GM23248 (cell line): ENCODE results near the gene ABCA2. TPM values are rescaled to one million over a fixed set of nuclear protein-coding genes. Genes with fewer than 3 reads are reported as not detected.

ENCODE experiments used
- DNase-seq: peaks from one replicate; pipeline ENCODE4 v3.0.0-alpha.2; 2015
- H2AFZ ChIP-seq: fragments of 200-600 bp; sonication (generic); 2 replicates; pipeline ENCODE4 v1.6.1; 2016; ENCODE audit warnings: antibody characterized with exemption
- H3F3A ChIP-seq: fragments of 200-600 bp; sonication (generic); 2 replicates; pipeline ENCODE4 v1.6.1; 2016; ENCODE audit warnings: mild to moderate bottlenecking, antibody characterized with exemption, mixed run types; ENCODE audit not compliant: insufficient read depth
- H3K27ac ChIP-seq: fragments of 200-600 bp; sonication (generic); 2 replicates; pipeline ENCODE4 v1.5.1; 2016; ENCODE audit warnings: mild to moderate bottlenecking
- H3K27me3 ChIP-seq: fragments of 200-600 bp; sonication (generic); replicated peaks from 2 replicates; pipeline ENCODE4 v1.6.1; 2016; ENCODE audit warnings: mild to moderate bottlenecking; ENCODE audit not compliant: insufficient read depth
- H3K36me3 ChIP-seq: fragments of 200-600 bp; sonication (generic); 2 replicates; pipeline ENCODE4 v1.6.1; 2016; ENCODE audit warnings: low read depth, mild to moderate bottlenecking
- H3K4me1 ChIP-seq: fragments of 200-600 bp; sonication (generic); 2 replicates; pipeline ENCODE4 v1.6.1; 2016; ENCODE audit warnings: mild to moderate bottlenecking; ENCODE audit not compliant: insufficient read depth
- H3K4me2 ChIP-seq: fragments of 200-600 bp; sonication (generic); one replicate; pipeline ENCODE4 v1.6.1; 2016; ENCODE audit warnings: mild to moderate bottlenecking; ENCODE audit not compliant: unreplicated experiment
- H3K4me3 ChIP-seq: fragments of 200-600 bp; sonication (generic); 2 replicates; pipeline ENCODE4 v1.5.1; 2016; ENCODE audit warnings: mild to moderate bottlenecking
- H3K79me2 ChIP-seq: fragments of 200-600 bp; sonication (generic); 2 replicates; pipeline ENCODE4 v1.6.1; 2016; ENCODE audit warnings: mild to moderate bottlenecking; ENCODE audit not compliant: insufficient read depth
- H3K9ac ChIP-seq: fragments of 200-600 bp; sonication (generic); 2 replicates; pipeline ENCODE4 v1.6.1; 2016; ENCODE audit warnings: mild to moderate bottlenecking
- H3K9me2 ChIP-seq: fragments of 200-600 bp; sonication (generic); 2 replicates; pipeline ENCODE4 v1.6.1; 2016; ENCODE audit warnings: mixed run types, mild to moderate bottlenecking, moderate library complexity; ENCODE audit not compliant: insufficient read depth
- H3K9me3 ChIP-seq: fragments of 200-600 bp; sonication (generic); one replicate; pipeline ENCODE4 v1.6.1; 2017; ENCODE audit warnings: low read depth
- H4K20me1 ChIP-seq: fragments of 200-600 bp; sonication (generic); 2 replicates; pipeline ENCODE4 v1.6.0; 2016; ENCODE audit not compliant: insufficient read depth
- EZH2 ChIP-seq: fragments of 200-600 bp; sonication (generic); IDR thresholded peaks from 2 replicates; pipeline ENCODE4 v1.6.1; 2018; ENCODE audit warnings: antibody characterized with exemption, mild to moderate bottlenecking; ENCODE audit not compliant: insufficient read depth, poor library complexity, severe bottlenecking
- EZH2phosphoT487 ChIP-seq: fragments of 200-600 bp; sonication (generic); IDR thresholded peaks from 2 replicates; pipeline ENCODE4 v1.6.1; 2018; ENCODE audit warnings: antibody characterized with exemption, moderate library complexity, mild to moderate bottlenecking, low read depth; ENCODE audit not compliant: insufficient read depth
- WGBS, 2 experiments: methylation state at CpG; one replicate each; pipeline ENCODE4 v1.1.6; 2015 to 2017; ENCODE audit warnings: low lambda C conversion rate in 2 of 2, low coverage in 1 of 2; ENCODE audit errors: missing lambda C conversion rate in 2 of 2; 5-methylcytosine and 5-hydroxymethylcytosine counted together
- in situ Hi-C: fragments of 300-500 bp; cut with MboI; formaldehyde crosslinking; loops from 2 replicates; pipeline ENCODE4 v1.15.0; 2020
- polyA plus RNA-seq: library from polyadenylated mRNA; unstranded; fragments of >200 nt; fragmentation: Nextera tagmentation; extraction: Ambion mirVana; gene quantifications from 2 replicates; pipeline ENCODE4 v1.2.1, GENCODE V29; 2016
- total RNA-seq: library from RNA; depleted of rRNA; stranded (reverse); fragments of >200 nt; shearing (Covaris generic); gene quantifications from 2 replicates; pipeline ENCODE4 v1.2.3, GENCODE V29; 2014

ABCA2 gene
- total and polyA plus RNA-seq, 2 experiments from 2014 or later = 21.1 to 33.2 TPM

GRCh38 chr9:137028263-137029057, 423 bp upstream of the ABCA2 start:
- no peaks in the 10 kb centered on the region for H3K79me2 ChIP-seq
- TF ChIP-seq EZH2phosphoT487 = no peak
- TF ChIP-seq EZH2 = no peak
- H3K4me2 ChIP-seq = peak overlapping the region; percentile 86
- peak overlapping the region; percentile 62 for H3K9ac ChIP-seq
- H3K27me3 ChIP-seq = no peaks in the 10 kb centered on the region
- H2AFZ ChIP-seq = peak overlapping the region; percentile 79
- no peaks in the 10 kb centered on the region for H3K9me2 ChIP-seq
- in situ Hi-C loops = no loop called here
- peak overlapping the region; percentile 72 for H3K4me3 ChIP-seq
- 2% methylated on average over 41 to 43 of the region's 98 CpGs for WGBS, 2 experiments
- no peaks in the 10 kb centered on the region for H4K20me1 ChIP-seq
- DNase-seq = peak; percentile 80
- H3K36me3 ChIP-seq = no peaks in the 10 kb centered on the region
- no peaks in the 10 kb centered on the region for H3K4me1 ChIP-seq
- no peaks in the 10 kb centered on the region for H3F3A ChIP-seq
- H3K27ac ChIP-seq = no peak overlapping the region
- no peaks in the 10 kb centered on the region for H3K9me3 ChIP-seq

GRCh38 chr9:137026828-137027227, 1.2 kb downstream of the ABCA2 start:
- Histone ChIP-seq H3K27ac (no peak overlapping the region), H3K36me3 (no peaks in the 10 kb centered on the region), H2AFZ (no peak overlapping the region), H3K4me1 (no peaks in the 10 kb centered on the region), H3K9me2 (no peaks in the 10 kb centered on the region), H3K9me3 (no peaks in the 10 kb centered on the region), H4K20me1 (no peaks in the 10 kb centered on the region), H3F3A (no peaks in the 10 kb centered on the region), H3K27me3 (no peaks in the 10 kb centered on the region), H3K9ac (no peak overlapping the region), H3K4me2 (no peak overlapping the region), H3K79me2 (no peaks in the 10 kb centered on the region), H3K4me3 (peak overlapping the region; percentile 77)
- no peak for DNase-seq
- 68 to 78% methylated on average over 4 of the region's 4 CpGs for WGBS, 2 experiments
- no peak for TF ChIP-seq EZH2phosphoT487
- TF ChIP-seq EZH2 = no peak
- in situ Hi-C loops = no loop called here

GRCh38 chr9:137026384-137026783, 1.7 kb downstream of the ABCA2 start:
- Histone ChIP-seq H3K9me2 (no peaks in the 10 kb centered on the region), H3K9me3 (no peaks in the 10 kb centered on the region), H3F3A (no peaks in the 10 kb centered on the region), H4K20me1 (no peaks in the 10 kb centered on the region), H2AFZ (no peak overlapping the region), H3K27me3 (no peaks in the 10 kb centered on the region), H3K4me3 (no peak overlapping the region), H3K27ac (no peak overlapping the region), H3K4me1 (no peaks in the 10 kb centered on the region), H3K36me3 (no peaks in the 10 kb centered on the region), H3K9ac (no peak overlapping the region), H3K79me2 (no peaks in the 10 kb centered on the region), H3K4me2 (no peak overlapping the region)
- in situ Hi-C loops = no loop called here
- no peak for TF ChIP-seq EZH2phosphoT487
- no peak for TF ChIP-seq EZH2
- no peak for DNase-seq
- WGBS, 2 experiments = 64 to 70% methylated on average over 2 of the region's 2 CpGs

GRCh38 chr9:137025517-137025966, 2.5 kb downstream of the ABCA2 start:
- H2AFZ ChIP-seq = no peak overlapping the region
- no peaks in the 10 kb centered on the region for H3K79me2 ChIP-seq
- H3K36me3 ChIP-seq = no peaks in the 10 kb centered on the region
- in situ Hi-C loops = no loop called here
- no peaks in the 10 kb centered on the region for H3K27me3 ChIP-seq
- H3K9ac ChIP-seq = no peak overlapping the region
- H4K20me1 ChIP-seq = no peaks in the 10 kb centered on the region
- no peaks in the 10 kb centered on the region for H3K9me2 ChIP-seq
- no peak for TF ChIP-seq EZH2
- TF ChIP-seq EZH2phosphoT487 = no peak
- H3K4me2 ChIP-seq = no peak overlapping the region
- no peaks in the 10 kb centered on the region for H3K9me3 ChIP-seq
- no peak overlapping the region for H3K4me3 ChIP-seq
- DNase-seq = no peak
- H3F3A ChIP-seq = no peaks in the 10 kb centered on the region
- 85% methylated on average over 18 to 19 of the region's 21 CpGs for WGBS, 2 experiments
- H3K4me1 ChIP-seq = no peaks in the 10 kb centered on the region
- H3K27ac ChIP-seq = no peak overlapping the region
